GM12873 (cell line): Measurements from ENCODE around the gene B3GLCT.

Experiments
- TF ChIP-seq, protein P1 (sequence below): IDR thresholded peaks from 2 replicates; pipeline ENCODE4 v1.5.1; 2012; ENCODE audit warnings: low read depth, mild to moderate bottlenecking, moderate library complexity, low read length, control low read depth; ENCODE audit not compliant: insufficient read depth; ENCODE audit errors: missing control alignments

Gene B3GLCT

DNA sequence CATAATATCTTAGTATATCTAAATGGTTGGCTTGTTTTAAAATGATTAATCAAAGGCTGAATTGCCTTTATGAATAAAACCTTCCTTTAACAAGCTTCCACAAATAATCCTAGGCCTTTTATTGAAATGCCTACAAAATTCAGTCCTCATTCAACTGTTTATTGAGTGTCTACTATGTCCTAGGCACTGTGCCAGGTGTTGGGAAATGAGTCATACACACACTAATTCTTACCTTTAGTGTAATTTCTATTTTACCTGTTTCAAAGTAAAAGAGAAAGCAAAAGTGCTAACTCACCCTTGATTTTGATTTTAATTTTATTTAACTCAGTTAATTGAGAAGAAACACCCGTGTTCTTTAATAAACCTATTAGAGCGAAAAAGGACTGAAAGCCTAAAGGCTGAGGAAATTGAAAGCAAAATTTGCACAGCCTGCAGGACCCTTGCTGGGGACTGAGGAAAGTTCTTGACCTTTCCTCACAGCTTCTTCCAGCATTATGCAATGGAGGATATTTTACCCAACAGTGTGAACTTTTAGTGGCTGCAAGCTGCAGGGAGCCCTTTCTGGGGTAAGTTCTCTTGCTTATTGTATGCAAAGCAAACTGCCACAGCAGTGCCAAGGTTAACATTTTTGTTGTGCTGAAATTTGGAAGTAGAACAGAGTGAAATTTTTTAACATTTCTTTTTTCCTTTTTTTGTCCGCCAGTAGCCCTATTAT is 83.1 kb downstream of the B3GLCT start:
- TF ChIP-seq, protein P1, sequence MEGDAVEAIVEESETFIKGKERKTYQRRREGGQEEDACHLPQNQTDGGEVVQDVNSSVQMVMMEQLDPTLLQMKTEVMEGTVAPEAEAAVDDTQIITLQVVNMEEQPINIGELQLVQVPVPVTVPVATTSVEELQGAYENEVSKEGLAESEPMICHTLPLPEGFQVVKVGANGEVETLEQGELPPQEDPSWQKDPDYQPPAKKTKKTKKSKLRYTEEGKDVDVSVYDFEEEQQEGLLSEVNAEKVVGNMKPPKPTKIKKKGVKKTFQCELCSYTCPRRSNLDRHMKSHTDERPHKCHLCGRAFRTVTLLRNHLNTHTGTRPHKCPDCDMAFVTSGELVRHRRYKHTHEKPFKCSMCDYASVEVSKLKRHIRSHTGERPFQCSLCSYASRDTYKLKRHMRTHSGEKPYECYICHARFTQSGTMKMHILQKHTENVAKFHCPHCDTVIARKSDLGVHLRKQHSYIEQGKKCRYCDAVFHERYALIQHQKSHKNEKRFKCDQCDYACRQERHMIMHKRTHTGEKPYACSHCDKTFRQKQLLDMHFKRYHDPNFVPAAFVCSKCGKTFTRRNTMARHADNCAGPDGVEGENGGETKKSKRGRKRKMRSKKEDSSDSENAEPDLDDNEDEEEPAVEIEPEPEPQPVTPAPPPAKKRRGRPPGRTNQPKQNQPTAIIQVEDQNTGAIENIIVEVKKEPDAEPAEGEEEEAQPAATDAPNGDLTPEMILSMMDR: no peak

DNA sequence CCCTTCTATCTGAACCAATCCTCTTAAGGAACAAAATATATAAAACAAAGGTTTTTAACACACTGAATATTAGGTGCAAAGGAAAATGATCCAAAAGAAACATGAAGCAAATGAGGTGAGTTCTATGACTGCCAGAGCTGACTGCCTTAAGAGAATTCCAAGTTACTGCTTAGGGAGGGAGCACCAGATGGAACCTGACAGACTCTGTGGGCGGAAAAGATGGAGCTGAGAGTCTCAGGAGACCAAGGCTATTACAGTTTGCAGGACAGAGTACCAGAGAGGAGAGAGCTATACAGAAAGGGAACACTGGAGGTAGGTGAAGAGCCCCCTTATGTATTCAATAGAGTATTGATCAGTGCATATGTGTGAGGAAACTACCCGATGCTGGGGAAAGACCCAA is 87.2 kb downstream of the B3GLCT start:
- TF ChIP-seq, protein P1: no peak

DNA sequence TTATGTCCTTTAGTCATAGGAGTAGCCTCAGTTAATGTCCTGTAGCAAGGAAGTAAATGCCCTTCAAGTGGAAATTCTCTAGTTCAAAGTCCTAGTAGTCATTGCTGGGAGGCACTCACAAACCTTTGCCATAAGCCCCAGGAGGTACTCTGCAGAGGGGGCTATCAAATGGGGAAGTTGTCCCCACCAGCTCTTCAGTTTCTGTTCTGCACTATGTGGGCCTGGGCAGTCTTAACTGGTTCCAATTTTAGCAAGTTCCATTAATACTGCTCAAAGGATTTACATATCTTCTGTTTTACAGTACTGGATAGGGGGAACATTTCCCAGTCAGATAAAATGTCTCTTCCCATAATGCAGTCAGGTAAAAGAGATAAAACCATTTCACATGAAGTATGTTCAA is 101.3 kb downstream of the B3GLCT start:
- TF ChIP-seq, protein P1: no peak

DNA sequence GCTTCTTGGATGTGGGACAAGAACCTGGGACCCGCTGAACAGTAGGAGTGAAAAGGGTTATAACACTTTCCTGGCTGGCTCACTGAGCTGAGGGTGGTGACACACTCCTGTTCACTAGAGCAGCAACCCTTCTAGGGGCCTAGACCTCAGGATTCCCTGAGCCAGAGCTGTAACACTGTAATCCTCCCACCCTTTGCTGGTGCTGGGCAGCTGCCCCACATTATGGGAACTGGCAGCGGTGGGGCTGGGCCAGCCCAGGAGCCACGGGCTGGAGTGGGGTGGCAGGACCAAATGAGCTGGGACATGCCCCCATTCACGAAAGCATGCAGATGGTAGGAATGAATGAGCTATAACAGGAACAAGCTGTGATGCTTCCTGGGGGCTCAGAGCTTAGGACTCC is 110.6 kb downstream of the B3GLCT start:
- TF ChIP-seq, protein P1: no peak

DNA sequence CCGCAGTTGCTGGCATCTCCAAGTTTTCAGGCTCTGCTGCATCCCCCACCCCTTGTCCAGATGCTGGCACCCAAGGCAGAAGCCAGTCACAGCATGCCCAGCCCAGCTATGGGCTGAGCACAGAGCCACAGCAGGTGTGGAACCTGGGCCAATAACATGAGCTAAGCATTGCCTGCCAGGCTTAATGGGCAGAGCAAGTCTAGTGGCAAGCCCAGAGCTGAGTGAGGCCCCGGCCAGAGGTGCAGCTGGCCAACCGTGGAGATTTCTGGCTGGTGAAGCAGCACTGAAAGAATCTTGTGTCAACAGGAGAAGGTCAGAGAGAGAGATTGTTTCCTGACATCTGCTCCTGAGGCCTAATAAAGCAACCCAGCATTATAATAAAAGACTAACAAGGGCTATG is 111.0 kb downstream of the B3GLCT start:
- TF ChIP-seq, protein P1: no peak

DNA sequence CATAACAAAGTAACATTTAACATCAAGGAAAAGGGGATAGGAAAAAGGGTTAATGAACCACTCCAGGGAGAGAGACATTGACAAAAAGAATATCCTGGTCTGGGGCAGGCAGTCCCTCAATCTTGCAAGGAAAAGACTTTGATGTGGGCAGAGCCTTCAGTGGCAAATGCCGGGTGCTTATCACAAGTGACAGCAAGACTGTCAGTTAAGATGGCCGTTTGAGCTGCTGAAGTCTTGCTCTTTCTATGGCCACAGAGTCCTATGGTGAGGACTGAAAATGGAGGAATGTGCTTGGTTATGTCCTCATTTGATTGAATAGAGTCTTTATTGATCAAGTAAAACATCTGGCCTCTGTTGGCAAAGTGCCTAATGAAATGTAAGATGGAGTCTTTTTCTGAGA is 112.1 kb downstream of the B3GLCT start:
- TF ChIP-seq, protein P1: no peak

DNA sequence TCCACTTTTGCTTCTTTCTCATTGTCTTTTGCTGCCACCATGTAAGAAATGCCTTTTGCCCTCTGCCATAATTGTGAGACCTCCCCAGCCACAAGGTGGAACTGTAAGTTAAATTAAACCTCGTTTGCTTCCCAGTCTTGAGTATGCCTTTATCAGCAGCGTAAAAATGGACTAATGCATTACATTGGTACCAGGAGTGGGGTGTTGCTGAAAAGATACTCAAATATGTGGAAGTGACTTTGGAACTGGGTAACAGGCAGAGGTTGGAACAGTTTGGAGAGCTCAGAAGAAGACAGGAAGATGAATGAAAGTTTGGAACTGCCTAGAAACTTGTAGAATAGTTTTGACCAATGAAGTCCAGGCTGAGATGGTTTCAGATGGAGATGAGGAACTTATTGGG is 115.2 kb downstream of the B3GLCT start:
- TF ChIP-seq, protein P1: no peak
